PC-9 (cell line): Measurements from ENCODE around the gene YIF1B.

ENCODE experiments used
- EZH2 ChIP-seq: fragments of 200-600 bp; sonication (generic); IDR thresholded peaks from 2 replicates; pipeline ENCODE4 v1.8.0; 2017; ENCODE audit warnings: antibody characterized with exemption, low read depth
- TF ChIP-seq, protein P1 (sequence below): fragments of 200-600 bp; sonication (generic); conservative IDR thresholded peaks from 2 replicates; pipeline ENCODE4 v1.6.1; 2017; ENCODE audit warnings: mixed run types, antibody characterized with exemption, mild to moderate bottlenecking, moderate library complexity

DNA sequence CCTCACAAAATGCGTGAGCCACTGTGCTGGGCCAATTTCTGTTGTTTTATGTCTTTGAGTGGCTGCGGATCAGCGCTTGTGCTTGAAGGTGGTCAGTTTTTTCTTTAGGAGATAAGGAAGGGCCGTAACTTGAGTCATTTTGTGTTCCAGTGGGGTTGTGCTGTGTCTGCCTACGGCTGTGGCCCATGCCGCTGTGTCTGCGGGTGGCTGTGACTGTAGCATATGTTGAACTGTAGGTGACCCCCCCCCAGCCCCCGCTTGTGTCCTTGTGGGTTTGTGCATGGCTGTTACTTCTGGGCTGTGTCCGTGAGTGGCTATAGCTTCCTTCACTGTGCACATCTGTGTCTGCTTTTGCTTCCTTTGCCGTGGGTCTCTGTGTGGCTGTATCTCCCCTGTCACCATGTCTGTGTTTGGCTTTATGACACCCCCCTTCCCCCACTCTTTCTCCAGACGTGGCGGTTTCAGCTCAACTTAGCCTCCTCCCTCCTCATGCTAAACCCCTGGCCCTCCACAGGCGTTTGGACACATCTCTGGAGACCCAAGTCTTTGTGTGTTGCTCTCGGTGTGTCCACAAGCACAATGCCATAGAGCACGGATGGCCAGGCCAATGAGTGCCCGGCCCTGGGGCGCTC lies 60.2 kb downstream of the YIF1B start:
- TF ChIP-seq, protein P1, sequence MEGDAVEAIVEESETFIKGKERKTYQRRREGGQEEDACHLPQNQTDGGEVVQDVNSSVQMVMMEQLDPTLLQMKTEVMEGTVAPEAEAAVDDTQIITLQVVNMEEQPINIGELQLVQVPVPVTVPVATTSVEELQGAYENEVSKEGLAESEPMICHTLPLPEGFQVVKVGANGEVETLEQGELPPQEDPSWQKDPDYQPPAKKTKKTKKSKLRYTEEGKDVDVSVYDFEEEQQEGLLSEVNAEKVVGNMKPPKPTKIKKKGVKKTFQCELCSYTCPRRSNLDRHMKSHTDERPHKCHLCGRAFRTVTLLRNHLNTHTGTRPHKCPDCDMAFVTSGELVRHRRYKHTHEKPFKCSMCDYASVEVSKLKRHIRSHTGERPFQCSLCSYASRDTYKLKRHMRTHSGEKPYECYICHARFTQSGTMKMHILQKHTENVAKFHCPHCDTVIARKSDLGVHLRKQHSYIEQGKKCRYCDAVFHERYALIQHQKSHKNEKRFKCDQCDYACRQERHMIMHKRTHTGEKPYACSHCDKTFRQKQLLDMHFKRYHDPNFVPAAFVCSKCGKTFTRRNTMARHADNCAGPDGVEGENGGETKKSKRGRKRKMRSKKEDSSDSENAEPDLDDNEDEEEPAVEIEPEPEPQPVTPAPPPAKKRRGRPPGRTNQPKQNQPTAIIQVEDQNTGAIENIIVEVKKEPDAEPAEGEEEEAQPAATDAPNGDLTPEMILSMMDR: no peak
- TF ChIP-seq EZH2: no peak
